ENCODE data around the gene ZNF726. TPM values are rescaled to one million over a fixed set of nuclear protein-coding genes. Genes with fewer than 3 reads are reported as not detected.

ZNF726 gene
- total and polyA plus RNA-seq, 2 donors (not counting 1 experiment from before 2014, with no cell fraction given), result 1.2 to 3.5 TPM

DNA sequence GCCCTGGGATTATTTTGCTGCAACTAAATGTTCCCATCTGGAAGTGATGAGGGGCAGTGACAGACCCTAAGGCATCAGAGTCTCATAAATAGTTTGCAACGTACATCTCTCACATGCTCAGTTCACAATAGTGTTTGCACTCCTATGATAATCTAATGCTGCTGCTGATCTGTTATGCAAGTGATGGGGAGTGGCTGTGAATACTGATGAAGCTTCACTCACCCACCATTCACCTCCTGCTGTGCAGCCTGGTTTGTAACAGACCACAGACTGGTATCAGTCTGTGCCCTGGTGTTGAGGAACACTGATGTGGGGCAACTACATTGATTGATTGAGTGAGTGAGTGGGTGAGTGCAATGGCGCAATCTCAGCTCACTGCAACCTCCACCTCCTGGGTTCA is 54.9 kb downstream of the ZNF726 start:
- H3K4me3 ChIP-seq (replicated peaks in 1 of 4; ENCODE audit: control extremely low read depth in 1 of 4, insufficient read depth in 1 of 4, low read depth in 3 of 4, low read length in 4 of 4), result no peak overlapping the region
- no peaks in the 10 kb centered on the region for H3K79me2 ChIP-seq (ENCODE audit: control insufficient read depth, insufficient read depth, low read length)
- H3K9ac ChIP-seq (ENCODE audit: insufficient read depth, low read length), result no peak overlapping the region
- H3K4me1 ChIP-seq (ENCODE audit: control insufficient read depth, extremely low read depth, insufficient read depth, low read length), result no peaks in the 10 kb centered on the region
- no peak for DNase-seq (ENCODE audit: low read depth in 2 of 2)
- H3K36me3 ChIP-seq (ENCODE audit: control insufficient read depth, insufficient read depth, low read length), result no peaks in the 10 kb centered on the region
- no peaks in the 10 kb centered on the region for H4K20me1 ChIP-seq (ENCODE audit: control insufficient read depth, extremely low read depth, insufficient read depth, low read length)
- TF ChIP-seq, protein P1, sequence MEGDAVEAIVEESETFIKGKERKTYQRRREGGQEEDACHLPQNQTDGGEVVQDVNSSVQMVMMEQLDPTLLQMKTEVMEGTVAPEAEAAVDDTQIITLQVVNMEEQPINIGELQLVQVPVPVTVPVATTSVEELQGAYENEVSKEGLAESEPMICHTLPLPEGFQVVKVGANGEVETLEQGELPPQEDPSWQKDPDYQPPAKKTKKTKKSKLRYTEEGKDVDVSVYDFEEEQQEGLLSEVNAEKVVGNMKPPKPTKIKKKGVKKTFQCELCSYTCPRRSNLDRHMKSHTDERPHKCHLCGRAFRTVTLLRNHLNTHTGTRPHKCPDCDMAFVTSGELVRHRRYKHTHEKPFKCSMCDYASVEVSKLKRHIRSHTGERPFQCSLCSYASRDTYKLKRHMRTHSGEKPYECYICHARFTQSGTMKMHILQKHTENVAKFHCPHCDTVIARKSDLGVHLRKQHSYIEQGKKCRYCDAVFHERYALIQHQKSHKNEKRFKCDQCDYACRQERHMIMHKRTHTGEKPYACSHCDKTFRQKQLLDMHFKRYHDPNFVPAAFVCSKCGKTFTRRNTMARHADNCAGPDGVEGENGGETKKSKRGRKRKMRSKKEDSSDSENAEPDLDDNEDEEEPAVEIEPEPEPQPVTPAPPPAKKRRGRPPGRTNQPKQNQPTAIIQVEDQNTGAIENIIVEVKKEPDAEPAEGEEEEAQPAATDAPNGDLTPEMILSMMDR (conservative IDR thresholded peaks at IDR 0.05 in 1 of 2, IDR thresholded peaks at IDR 0.05 in 1 of 2; ENCODE audit: low read depth in 1 of 2, low read length in 2 of 2), result no peak
- no peak for TF ChIP-seq EZH2 (IDR thresholded peaks at IDR 0.05; ENCODE audit: low read length, missing control alignments)
- no peaks in the 10 kb centered on the region for H3K27me3 ChIP-seq (ENCODE audit: control insufficient read depth, insufficient read depth, low read length)
- H3K27ac ChIP-seq (ENCODE audit: insufficient read depth, low read length), result no peak overlapping the region
- H3K4me2 ChIP-seq (ENCODE audit: extremely low read depth, insufficient read depth, low read length), result no peak overlapping the region
- H3K9me3 ChIP-seq (ENCODE audit: control insufficient read depth, insufficient read depth, low read depth, low read length), result no peaks in the 10 kb centered on the region
- no peak overlapping the region for H2AFZ ChIP-seq (ENCODE audit: low read length)

DNA sequence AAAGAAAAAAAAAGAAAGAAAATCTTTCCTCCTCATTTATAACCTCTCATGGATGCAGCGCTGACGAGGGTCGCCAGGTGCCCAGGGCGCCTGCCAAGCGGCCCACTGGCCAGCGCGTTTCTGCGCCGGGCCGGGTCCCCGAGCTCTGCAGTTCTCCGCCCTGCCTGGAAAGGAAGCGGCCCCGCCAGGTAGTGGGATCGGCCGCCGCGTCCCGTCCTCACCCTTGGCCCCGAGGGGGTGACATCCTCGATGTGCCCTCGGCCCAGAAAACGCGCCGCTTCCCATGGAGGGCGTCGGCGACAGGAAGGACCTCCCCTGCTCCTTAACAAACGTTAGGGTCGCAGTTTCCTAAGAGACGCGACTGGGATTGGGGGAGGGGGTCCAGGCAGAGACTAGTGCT is 56.9 kb downstream of the ZNF726 start:
- Histone ChIP-seq H2AFZ (ENCODE audit: low read length) (no peak overlapping the region), H3K4me2 (ENCODE audit: extremely low read depth, insufficient read depth, low read length) (no peak overlapping the region), H3K36me3 (ENCODE audit: control insufficient read depth, insufficient read depth, low read length) (no peaks in the 10 kb centered on the region), H3K9ac (ENCODE audit: insufficient read depth, low read length) (no peak overlapping the region), H3K79me2 (ENCODE audit: control insufficient read depth, insufficient read depth, low read length) (no peaks in the 10 kb centered on the region), H3K4me3 (replicated peaks in 1 of 4; ENCODE audit: control extremely low read depth in 1 of 4, insufficient read depth in 1 of 4, low read depth in 3 of 4, low read length in 4 of 4) (peak overlapping the region in 1 of 4 experiments; percentile 33), H3K27me3 (ENCODE audit: control insufficient read depth, insufficient read depth, low read length) (no peaks in the 10 kb centered on the region), H4K20me1 (ENCODE audit: control insufficient read depth, extremely low read depth, insufficient read depth, low read length) (no peaks in the 10 kb centered on the region), H3K27ac (ENCODE audit: insufficient read depth, low read length) (no peak overlapping the region), H3K9me3 (ENCODE audit: control insufficient read depth, insufficient read depth, low read depth, low read length) (no peaks in the 10 kb centered on the region), H3K4me1 (ENCODE audit: control insufficient read depth, extremely low read depth, insufficient read depth, low read length) (no peaks in the 10 kb centered on the region)
- TF ChIP-seq, protein P1 (conservative IDR thresholded peaks at IDR 0.05 in 1 of 2, IDR thresholded peaks at IDR 0.05 in 1 of 2; ENCODE audit: low read depth in 1 of 2, low read length in 2 of 2), result no peak
- no peak for TF ChIP-seq EZH2 (IDR thresholded peaks at IDR 0.05; ENCODE audit: low read length, missing control alignments)
- no peak for DNase-seq (ENCODE audit: low read depth in 2 of 2)

DNA sequence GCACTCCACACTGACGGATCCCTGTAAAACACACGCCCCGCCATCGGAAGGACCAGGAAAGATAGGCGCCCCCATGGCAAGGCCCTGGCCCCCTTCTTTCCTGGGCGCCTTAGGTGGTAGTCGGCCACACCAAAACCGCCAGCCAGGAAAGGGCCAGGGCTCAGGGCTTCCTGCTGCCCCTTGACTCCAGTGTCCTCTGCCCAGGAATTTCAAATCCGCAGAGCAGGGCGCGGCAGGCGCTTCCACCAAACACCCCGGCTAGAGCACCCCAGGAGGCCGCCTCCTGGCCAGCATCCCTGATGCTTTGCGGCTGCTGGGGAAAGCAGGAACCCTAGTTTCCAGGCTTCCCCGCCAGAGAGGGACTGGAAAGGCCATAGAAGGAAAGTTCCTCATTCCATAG is 57.5 kb downstream of the ZNF726 start:
- Histone ChIP-seq H2AFZ (ENCODE audit: low read length) (no peak overlapping the region), H3K9ac (ENCODE audit: insufficient read depth, low read length) (no peak overlapping the region), H3K4me2 (ENCODE audit: extremely low read depth, insufficient read depth, low read length) (no peak overlapping the region), H4K20me1 (ENCODE audit: control insufficient read depth, extremely low read depth, insufficient read depth, low read length) (no peaks in the 10 kb centered on the region), H3K36me3 (ENCODE audit: control insufficient read depth, insufficient read depth, low read length) (no peaks in the 10 kb centered on the region), H3K79me2 (ENCODE audit: control insufficient read depth, insufficient read depth, low read length) (no peaks in the 10 kb centered on the region), H3K4me3 (replicated peaks in 1 of 4; ENCODE audit: control extremely low read depth in 1 of 4, insufficient read depth in 1 of 4, low read depth in 3 of 4, low read length in 4 of 4) (no peak overlapping the region), H3K9me3 (ENCODE audit: control insufficient read depth, insufficient read depth, low read depth, low read length) (no peaks in the 10 kb centered on the region), H3K27ac (ENCODE audit: insufficient read depth, low read length) (no peak overlapping the region), H3K27me3 (ENCODE audit: control insufficient read depth, insufficient read depth, low read length) (no peaks in the 10 kb centered on the region), H3K4me1 (ENCODE audit: control insufficient read depth, extremely low read depth, insufficient read depth, low read length) (no peaks in the 10 kb centered on the region)
- TF ChIP-seq, protein P1 (conservative IDR thresholded peaks at IDR 0.05 in 1 of 2, IDR thresholded peaks at IDR 0.05 in 1 of 2; ENCODE audit: low read depth in 1 of 2, low read length in 2 of 2), result no peak
- TF ChIP-seq EZH2 (IDR thresholded peaks at IDR 0.05; ENCODE audit: low read length, missing control alignments), result no peak
- no peak for DNase-seq (ENCODE audit: low read depth in 2 of 2)
